ENCODE data around the gene MAP7D1.

- TF ChIP-seq CTCF (IDR thresholded peaks at IDR 0.05; ENCODE audit: poor library complexity) = no peak
- no peak for TF ChIP-seq EZH2 (IDR thresholded peaks at IDR 0.05; ENCODE audit: borderline replicate concordance)
Observed at GRCh38 chr1:36178471-36179219, 22.7 kb downstream of the MAP7D1 start.

Data from hepatocyte (in vitro differentiated cells).